HepG2 (cell line): Measurements from ENCODE around the gene LZTFL1.

Experiments
- AFF4 ChIP-seq: sonication (generic); formaldehyde crosslinking; IDR thresholded peaks from 2 replicates; pipeline ENCODE4 v1.4.0; 2020; ENCODE audit warnings: missing genetic modification reagents
- ATF4 ChIP-seq, 2 experiments: fragments of 450-650 bp in 1 of 2; sonication (generic) in 1 of 2; formaldehyde crosslinking; IDR thresholded peaks; 2 replicates each; pipeline versions ENCODE4 v1.5.0 to v1.8.0; 2020 to 2022; ENCODE audit warnings: mild to moderate bottlenecking in 1 of 2, missing genetic modification reagents in 1 of 2
- CBX5 ChIP-seq: sonication (generic); formaldehyde crosslinking; IDR thresholded peaks from 2 replicates; pipeline ENCODE4 v1.4.0; 2020; ENCODE audit warnings: missing genetic modification reagents, borderline replicate concordance
- KLF9 ChIP-seq: IDR thresholded peaks from 2 replicates; pipeline ENCODE4 v1.6.1; 2016; ENCODE audit warnings: low read depth
- POLR2AphosphoS5 ChIP-seq: IDR thresholded peaks from 2 replicates; pipeline ENCODE4 v1.6.1; 2012; ENCODE audit warnings: low read depth, low read length
- RXRA ChIP-seq: sonication (generic); formaldehyde crosslinking; IDR thresholded peaks from 2 replicates; pipeline ENCODE4 v1.5.1; 2020; ENCODE audit warnings: missing genetic modification reagents
- SNRNP70 ChIP-seq: fragments of 200-400 bp; formaldehyde crosslinking; IDR thresholded peaks from 2 replicates; pipeline ENCODE4 v1.6.1; 2017; ENCODE audit warnings: mild to moderate bottlenecking, low read depth, low read length, moderate library complexity
- TCF7 ChIP-seq: sonication (generic); IDR thresholded peaks from 2 replicates; pipeline ENCODE4 v1.6.1; 2016; ENCODE audit warnings: antibody characterized with exemption, low read depth
- ZBTB2 ChIP-seq: sonication (generic); formaldehyde crosslinking; IDR thresholded peaks from 2 replicates; pipeline ENCODE4 v1.8.0; 2022; ENCODE audit warnings: low read depth, missing genetic modification reagents
- TF ChIP-seq, protein P1 (sequence below): sonication (generic); formaldehyde crosslinking; IDR thresholded peaks from 2 replicates; pipeline ENCODE4 v1.5.0; 2020; ENCODE audit warnings: mild to moderate bottlenecking, missing genetic modification reagents, moderate library complexity

GRCh38 chr3:45794177-45794560 is 47.8 kb downstream of the LZTFL1 start:
- TF ChIP-seq AFF4 (CRISPR knock-in tag) (no peak), ZBTB2 (CRISPR knock-in tag) (no peak), TCF7 (no peak), ATF4 (CRISPR knock-in tag; IDR thresholded peaks at IDR 0.05) (no peak), CBX5 (CRISPR knock-in tag) (no peak), KLF9 (CRISPR knock-in tag) (no peak), POLR2AphosphoS5 (no peak), SNRNP70 (no peak), RXRA (no peak)
- TF ChIP-seq, protein P1, sequence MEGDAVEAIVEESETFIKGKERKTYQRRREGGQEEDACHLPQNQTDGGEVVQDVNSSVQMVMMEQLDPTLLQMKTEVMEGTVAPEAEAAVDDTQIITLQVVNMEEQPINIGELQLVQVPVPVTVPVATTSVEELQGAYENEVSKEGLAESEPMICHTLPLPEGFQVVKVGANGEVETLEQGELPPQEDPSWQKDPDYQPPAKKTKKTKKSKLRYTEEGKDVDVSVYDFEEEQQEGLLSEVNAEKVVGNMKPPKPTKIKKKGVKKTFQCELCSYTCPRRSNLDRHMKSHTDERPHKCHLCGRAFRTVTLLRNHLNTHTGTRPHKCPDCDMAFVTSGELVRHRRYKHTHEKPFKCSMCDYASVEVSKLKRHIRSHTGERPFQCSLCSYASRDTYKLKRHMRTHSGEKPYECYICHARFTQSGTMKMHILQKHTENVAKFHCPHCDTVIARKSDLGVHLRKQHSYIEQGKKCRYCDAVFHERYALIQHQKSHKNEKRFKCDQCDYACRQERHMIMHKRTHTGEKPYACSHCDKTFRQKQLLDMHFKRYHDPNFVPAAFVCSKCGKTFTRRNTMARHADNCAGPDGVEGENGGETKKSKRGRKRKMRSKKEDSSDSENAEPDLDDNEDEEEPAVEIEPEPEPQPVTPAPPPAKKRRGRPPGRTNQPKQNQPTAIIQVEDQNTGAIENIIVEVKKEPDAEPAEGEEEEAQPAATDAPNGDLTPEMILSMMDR: no peak
